ENCODE data around the gene SLC35F4. TPM values are rescaled to one million over a fixed set of nuclear protein-coding genes. Genes with fewer than 3 reads are reported as not detected.

The SLC35F4 gene
- total RNA-seq, 4 donors from 2014 or later: not detected

- ATAC-seq (no peak), DNase-seq (no peak)
- H3K4me3 ChIP-seq: no peak overlapping the region
- no peaks in the 10 kb centered on the region for H3K4me1 ChIP-seq
- H3K36me3 ChIP-seq: no peaks in the 10 kb centered on the region
- in situ Hi-C loops (cut with MboI; ENCODE audit: low sequenced_read_pairs in 4 of 4): no loop called here
- H3K9me3 ChIP-seq: no peaks in the 10 kb centered on the region
- intact Hi-C loops (cut with DNase I; ENCODE audit: low total_unique reads): no loop called here
- TF ChIP-seq POLR2A (IDR thresholded peaks at IDR 0.05): no peak
- TF ChIP-seq, protein P1, sequence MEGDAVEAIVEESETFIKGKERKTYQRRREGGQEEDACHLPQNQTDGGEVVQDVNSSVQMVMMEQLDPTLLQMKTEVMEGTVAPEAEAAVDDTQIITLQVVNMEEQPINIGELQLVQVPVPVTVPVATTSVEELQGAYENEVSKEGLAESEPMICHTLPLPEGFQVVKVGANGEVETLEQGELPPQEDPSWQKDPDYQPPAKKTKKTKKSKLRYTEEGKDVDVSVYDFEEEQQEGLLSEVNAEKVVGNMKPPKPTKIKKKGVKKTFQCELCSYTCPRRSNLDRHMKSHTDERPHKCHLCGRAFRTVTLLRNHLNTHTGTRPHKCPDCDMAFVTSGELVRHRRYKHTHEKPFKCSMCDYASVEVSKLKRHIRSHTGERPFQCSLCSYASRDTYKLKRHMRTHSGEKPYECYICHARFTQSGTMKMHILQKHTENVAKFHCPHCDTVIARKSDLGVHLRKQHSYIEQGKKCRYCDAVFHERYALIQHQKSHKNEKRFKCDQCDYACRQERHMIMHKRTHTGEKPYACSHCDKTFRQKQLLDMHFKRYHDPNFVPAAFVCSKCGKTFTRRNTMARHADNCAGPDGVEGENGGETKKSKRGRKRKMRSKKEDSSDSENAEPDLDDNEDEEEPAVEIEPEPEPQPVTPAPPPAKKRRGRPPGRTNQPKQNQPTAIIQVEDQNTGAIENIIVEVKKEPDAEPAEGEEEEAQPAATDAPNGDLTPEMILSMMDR (IDR thresholded peaks at IDR 0.05 in 4 of 5, conservative IDR thresholded peaks at IDR 0.05 in 1 of 5): no peak
- H3K27ac ChIP-seq: no peak overlapping the region
- no peaks in the 10 kb centered on the region for H3K27me3 ChIP-seq
These were observed 10.1 kb upstream of the SLC35F4 start for GRCh38 chr14:57875985-57876384.

GRCh38 chr14:57875296-57875695, 9.4 kb upstream of the SLC35F4 start:
- in situ Hi-C loops (cut with MboI; ENCODE audit: low sequenced_read_pairs in 4 of 4) (no loop called here), intact Hi-C loops (cut with DNase I; ENCODE audit: low total_unique reads) (no loop called here)
- H3K9me3 ChIP-seq: no peaks in the 10 kb centered on the region
- no peaks in the 10 kb centered on the region for H3K4me1 ChIP-seq
- no peak for TF ChIP-seq POLR2A (IDR thresholded peaks at IDR 0.05)
- TF ChIP-seq, protein P1 (IDR thresholded peaks at IDR 0.05 in 4 of 5, conservative IDR thresholded peaks at IDR 0.05 in 1 of 5): no peak
- DNase-seq: no peak
- no peak for ATAC-seq
- no peak overlapping the region for H3K4me3 ChIP-seq
- H3K27me3 ChIP-seq: no peaks in the 10 kb centered on the region
- no peak overlapping the region for H3K27ac ChIP-seq
- H3K36me3 ChIP-seq: no peaks in the 10 kb centered on the region

GRCh38 chr14:57871459-57872080, 5.7 kb upstream of the SLC35F4 start:
- ATAC-seq (no peak), DNase-seq (no peak)
- intact Hi-C loops (cut with DNase I; ENCODE audit: low total_unique reads): no loop called here
- H3K4me3 ChIP-seq: no peak overlapping the region
- in situ Hi-C loops (cut with MboI; ENCODE audit: low sequenced_read_pairs in 4 of 4): no loop called here
- no peak overlapping the region for H3K27ac ChIP-seq
- H3K9me3 ChIP-seq: no peaks in the 10 kb centered on the region
- no peaks in the 10 kb centered on the region for H3K36me3 ChIP-seq
- peaks cover 2 to 11% (median 6%) of the 10 kb centered on the region in 3 donors for H3K27me3 ChIP-seq
- H3K4me1 ChIP-seq: no peaks in the 10 kb centered on the region
- no peak for TF ChIP-seq POLR2A (IDR thresholded peaks at IDR 0.05)
- TF ChIP-seq, protein P1 (IDR thresholded peaks at IDR 0.05 in 4 of 5, conservative IDR thresholded peaks at IDR 0.05 in 1 of 5): peak in 2 of 5 experiments; percentile 10 to 32

- in situ Hi-C loops (cut with MboI; ENCODE audit: low sequenced_read_pairs in 4 of 4): no loop called here
- Histone ChIP-seq H3K4me3 (no peak overlapping the region), H3K27me3 (peaks cover 9 to 18% (median 11%) of the 10 kb centered on the region in 3 donors)
These were observed 5.0 kb upstream of the SLC35F4 start for GRCh38 chr14:57870686-57871457.

More at GRCh38 chr14:57870686-57871457, 5.0 kb upstream of the SLC35F4 start:
- intact Hi-C loops (cut with DNase I; ENCODE audit: low total_unique reads): no loop called here
- Histone ChIP-seq H3K4me1 (no peaks in the 10 kb centered on the region), H3K36me3 (no peaks in the 10 kb centered on the region), H3K27ac (no peak overlapping the region), H3K9me3 (no peaks in the 10 kb centered on the region)
- TF ChIP-seq, protein P1 (IDR thresholded peaks at IDR 0.05 in 4 of 5, conservative IDR thresholded peaks at IDR 0.05 in 1 of 5): no peak
- TF ChIP-seq POLR2A (IDR thresholded peaks at IDR 0.05): no peak
- ATAC-seq (no peak), DNase-seq (no peak)
